Fibroblast of skin of right biceps (primary cell): Measurements from ENCODE around the gene CIB2.
A peak's percentile ranks its signal among the peaks of the same experiment; 100 is the strongest.

ENCODE experiments used
- DNase-seq: peaks from one replicate; pipeline ENCODE4 v3.0.0-alpha.2; 2013

CIB2 gene

DNA sequence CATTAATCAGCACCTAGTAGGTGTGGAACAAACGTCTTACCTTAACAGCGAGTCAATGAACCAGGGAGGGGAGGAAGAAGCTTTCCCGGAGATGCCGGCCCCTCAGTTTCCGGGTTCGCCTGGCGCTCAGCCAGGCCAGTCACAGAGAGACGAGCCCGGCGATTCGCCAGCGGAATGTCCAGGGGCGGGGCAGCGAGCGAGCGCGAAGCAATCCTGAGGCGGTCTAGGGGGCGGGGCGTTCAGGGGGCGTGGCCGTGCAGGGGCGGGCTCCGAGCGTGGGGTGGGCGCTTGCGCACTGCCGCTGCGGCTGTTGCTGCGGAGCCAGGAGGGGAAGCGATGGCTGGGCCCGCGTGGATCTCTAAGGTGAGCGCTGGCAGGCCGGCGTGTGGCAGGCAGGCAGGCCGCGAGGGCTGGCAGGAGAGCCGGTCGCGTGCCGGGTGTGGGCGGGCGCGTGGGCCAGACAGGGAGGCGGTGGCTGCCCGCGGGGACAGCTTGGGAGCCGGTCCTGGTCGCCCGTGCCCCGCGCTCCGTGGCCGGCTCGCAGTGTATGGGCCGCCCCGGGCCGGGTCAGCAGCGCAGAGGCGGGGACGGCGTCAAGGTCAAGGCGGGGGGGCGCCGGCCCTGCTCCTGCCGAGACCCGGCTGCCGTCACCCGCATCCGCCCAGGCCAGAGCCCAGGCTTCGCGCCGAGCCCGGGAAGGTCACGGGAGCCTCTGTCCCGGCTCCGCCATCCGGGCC, 18.0 kb upstream of the CIB2 start, which contains the start of gene IDH3A:
Gene IDH3A (plus strand): TSS at position 295 of the 737 bp plus-strand sequence. CDS start 42 bp downstream, at position 337.
- peak; percentile 97 for DNase-seq

GRCh38 chr15:78148392-78149067, 17.3 kb upstream of the CIB2 start:
- DNase-seq = peak; percentile 3

- DNase-seq = no peak
Observed at GRCh38 chr15:78147566-78147965, 16.3 kb upstream of the CIB2 start.

GRCh38 chr15:78146425-78147154, 15.3 kb upstream of the CIB2 start:
- DNase-seq = no peak

DNA sequence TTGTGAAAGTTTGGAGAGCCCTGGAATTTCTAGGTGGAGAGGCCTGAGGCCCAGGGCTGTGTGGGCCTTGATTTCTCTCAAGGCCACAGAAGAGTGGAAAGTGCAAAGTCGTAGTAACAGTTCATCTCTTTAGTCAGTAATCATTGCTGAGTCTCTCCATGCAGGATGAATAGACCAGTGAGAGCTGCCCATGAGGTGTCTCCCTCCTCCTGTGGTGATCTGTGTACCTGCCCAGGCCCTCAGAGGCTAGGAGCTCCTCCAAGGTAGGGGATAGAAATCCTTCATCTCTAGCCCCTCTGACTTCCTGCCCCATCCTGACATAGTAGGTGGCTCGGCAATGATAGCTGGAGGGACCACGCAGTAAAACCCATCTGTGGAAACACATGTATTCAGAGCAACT, 11.1 kb upstream of the CIB2 start:
- no peak for DNase-seq

DNA sequence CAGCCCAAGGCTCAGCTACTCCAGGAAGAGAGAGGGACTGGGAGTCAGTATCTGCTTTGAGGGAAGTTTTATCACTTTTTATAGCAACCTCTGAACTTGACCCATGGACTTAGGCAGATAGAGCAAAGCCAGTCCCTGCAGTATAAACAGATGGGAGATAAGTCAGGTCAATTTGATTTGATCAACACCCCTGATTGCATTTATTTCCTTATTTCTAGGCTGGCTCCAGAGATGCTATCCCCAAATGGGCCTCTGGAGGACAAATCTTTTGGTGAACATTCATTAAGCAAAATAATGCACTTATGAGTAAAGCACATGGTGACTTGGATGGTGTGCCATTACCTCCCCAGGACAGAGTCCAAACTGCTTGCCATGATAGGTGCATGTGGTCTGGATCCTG, 9.0 kb upstream of the CIB2 start:
- no peak for DNase-seq

DNA sequence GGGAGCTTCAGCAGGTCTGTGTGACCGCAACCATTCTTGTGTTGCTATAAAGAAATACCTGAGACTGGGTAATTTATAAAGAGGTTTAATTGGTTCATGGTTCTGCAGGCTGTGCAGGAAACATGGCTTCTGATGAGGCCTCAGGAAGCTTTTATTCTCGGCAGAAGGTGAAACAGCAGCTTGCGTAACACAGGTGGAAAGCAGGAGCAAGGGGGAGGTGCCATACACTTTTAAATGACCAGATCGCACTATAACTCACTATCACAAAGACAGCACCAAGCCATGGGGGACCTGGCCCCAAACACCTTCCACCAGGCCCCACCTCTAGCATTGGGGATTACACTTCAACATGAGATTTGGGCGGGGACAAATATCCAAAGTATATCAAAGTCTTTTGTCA, 8.3 kb upstream of the CIB2 start:
- DNase-seq = no peak

DNA sequence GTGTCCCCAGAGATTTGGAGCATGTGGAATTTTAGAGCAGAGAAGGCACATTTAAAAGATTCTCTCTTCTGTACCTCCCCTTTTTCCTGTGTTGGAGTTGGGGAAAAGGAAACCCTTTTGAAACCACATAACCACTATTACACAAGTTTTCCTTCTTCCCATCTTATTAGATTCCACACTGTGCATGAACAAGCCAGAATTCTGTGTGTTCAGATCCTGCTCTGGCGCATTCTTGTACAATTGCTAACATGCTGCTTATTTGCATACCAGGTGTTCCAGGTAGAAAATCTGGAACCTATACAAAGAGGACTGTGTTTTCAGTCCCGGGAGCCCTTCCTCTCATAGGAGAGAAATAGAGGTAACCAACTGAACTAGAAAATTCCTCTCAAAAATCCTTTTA, 2.6 kb upstream of the CIB2 start:
- no peak for DNase-seq

GRCh38 chr15:78130466-78131294, 565 bp downstream of the CIB2 start:
- DNase-seq = no peak

DNA sequence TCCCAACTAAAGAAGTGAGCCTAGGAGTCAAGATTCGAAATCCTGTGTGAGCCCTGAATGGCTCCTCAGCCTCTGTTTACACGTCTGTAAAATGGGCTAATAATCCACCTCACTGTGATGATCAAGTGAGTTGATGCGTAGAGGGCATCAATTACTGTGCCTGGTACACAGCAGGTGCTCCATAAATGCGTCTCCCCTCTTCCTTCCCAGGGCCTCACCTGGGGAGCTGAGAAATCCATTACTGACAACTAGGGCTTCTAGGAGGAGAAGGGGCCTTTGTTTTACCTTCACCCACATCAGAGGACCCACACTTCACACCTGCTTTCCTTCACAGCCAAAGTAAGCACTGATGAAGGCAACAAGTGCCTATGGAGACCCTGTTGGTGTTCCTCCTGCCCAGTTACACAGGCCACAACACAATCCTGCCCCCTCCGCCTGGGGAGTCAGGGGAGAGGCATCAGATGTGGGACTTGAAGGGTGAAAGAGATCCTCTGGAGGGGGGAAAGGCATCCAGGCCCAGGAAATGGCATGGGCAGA, 1.4 kb downstream of the CIB2 start:
- DNase-seq = no peak

DNA sequence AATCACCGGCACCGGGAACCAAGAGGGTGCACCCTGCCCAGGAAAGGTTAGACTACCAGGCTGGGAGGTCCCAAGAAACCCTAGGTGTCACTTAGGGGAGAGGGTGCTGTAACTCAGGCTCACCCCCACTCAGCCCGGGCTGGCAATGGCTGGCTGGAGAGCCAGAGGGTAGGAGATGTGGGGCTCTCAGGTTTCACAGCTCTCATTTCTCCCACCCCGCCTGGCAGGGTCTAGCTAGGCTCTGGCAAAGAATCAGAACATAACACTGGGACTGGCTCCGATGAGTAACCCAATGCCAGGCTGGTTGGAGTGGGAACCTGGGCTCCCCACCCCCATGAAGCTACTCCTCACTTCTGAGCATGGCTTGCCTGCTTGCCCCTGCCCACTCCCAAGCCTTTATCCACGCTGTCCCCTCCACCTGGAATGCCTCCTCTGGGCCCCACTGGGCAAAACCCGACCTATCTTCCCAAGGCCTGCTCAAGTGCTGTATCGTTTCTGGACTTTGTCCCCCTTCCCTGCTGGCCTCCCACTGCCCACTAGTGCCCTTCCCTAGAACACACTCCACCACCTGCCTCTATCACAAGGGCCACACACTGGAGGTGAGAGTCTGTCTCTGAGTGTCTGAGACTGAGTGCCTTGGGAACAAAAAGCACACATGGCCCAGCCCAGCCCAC, 2.0 kb downstream of the CIB2 start:
- DNase-seq = peak; percentile 13

- no peak for DNase-seq
Observed at GRCh38 chr15:78127882-78128281, 3.4 kb downstream of the CIB2 start.

- DNase-seq = no peak
Observed at GRCh38 chr15:78125267-78125666, 6.0 kb downstream of the CIB2 start.

- no peak for DNase-seq
Observed at GRCh38 chr15:78120523-78120922, 10.7 kb downstream of the CIB2 start.

DNA sequence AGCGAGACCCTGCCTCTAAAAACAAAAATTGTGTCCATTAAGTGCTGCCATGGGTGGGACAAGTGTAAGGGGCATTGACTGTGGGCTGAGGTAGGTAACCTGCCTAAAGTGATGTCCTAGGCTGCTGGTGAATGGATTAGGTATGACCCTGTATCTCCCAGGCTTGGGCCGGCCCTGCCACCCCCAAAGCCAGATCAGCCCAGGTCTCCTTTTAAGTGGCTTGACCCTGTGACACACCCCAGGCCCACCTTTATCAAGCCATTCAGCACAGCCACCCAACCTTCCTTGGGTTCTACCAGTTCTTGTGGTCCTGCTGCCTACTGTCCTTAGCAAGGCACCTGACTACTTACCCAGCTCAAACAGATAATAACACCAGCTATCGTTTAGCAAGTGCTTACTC, 18.7 kb downstream of the CIB2 start:
- DNase-seq = no peak

DNA sequence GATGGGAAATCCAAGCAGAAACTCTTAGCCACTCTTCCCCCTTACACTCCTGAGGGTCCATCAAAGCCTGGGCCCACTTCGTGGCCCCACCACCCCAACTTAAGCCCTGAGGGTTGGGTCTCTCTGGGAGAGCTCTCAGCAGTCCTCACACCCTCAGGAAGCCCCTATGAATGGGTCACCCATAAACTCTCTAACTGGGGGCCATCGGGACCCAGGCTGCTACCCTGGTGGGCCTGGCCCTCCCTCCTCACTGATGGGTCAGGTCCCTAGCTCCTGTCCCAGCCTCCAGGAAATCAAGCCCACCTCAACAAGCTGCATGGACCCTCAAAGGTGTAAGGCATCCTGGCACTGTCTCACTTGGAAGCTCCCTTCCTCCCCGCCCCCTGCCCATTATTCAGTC, 19.5 kb downstream of the CIB2 start:
- no peak for DNase-seq

DNA sequence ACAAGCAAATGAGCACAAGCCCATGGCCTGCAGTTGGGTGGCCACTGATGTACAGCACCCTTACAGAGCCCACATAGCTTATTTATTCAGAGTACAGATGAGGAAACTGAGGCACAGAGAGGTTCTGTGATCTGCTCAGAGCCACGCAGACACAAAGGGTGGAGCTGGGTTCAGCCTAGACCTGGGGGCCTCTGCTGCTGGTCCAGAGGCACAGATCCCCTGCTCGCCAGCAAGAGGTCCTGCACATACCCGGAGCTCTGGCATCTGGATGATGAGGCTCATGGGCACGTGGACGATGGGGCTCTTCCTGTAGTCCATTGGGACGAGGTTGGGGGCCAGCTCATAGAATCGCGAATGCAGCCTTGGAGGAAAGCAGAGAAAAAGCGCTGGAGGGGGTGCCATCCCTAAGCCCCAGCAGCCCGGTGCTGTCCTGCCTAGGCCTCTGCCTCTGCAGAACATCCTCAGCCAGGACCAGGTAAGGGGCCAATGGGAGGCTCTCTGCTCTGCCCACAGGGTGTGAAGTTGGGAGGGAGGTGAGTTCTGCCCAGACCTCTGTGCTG, 20.2 kb downstream of the CIB2 start:
- DNase-seq = no peak

GRCh38 chr15:78110096-78110495, 21.1 kb downstream of the CIB2 start:
- no peak for DNase-seq

- DNase-seq = no peak
Observed at GRCh38 chr15:78109156-78109555, 22.1 kb downstream of the CIB2 start.

DNA sequence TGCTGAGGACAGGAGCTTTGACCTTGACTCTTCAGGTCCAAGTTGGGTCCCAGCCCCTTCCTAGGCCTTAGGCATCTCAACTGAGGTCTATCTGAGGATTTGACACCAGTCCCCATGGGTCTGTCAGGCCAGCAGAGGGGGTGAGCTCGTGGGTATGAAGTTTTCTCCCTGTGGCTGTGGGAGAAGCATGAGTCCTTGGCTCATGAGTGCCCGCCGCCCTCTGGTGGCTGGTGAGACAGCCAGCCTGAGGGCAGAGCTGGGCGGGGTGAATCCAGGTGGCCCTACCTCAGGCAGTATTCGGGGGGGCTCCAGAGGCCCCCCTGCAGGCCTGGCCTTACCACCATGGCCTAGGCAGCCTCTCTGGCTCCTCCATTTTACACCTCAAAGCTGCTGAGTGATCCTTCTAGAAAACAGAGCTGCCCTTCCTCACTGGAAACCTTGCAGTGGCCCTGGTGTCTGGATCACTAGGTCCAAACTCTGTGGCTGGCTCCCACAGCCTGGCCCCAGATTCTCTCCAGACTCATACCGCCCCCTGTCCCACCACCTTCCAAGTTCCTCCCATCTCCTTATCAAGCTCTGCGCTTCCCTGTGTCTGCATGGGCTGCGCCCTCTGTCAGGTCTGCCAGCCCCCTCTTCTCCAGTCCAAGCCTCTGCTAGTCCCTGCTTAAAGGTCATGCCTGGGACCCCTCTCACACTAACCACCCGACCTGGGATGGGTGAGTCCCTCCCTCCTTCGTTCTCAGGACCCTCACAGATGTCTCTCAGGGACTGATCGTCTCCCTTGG, 22.8 kb downstream of the CIB2 start:
- peak; percentile 83 for DNase-seq

- no peak for DNase-seq
Observed at GRCh38 chr15:78107471-78107870, 23.8 kb downstream of the CIB2 start.
